Stimulated activated CD4-positive, alpha-beta T cell treated with anti-CD3 and anti-CD28 coated beads, Interleukin-2, amount 100 ng/mL, for 24 hours (primary cell): Measurements from ENCODE around the gene HTRA3.

Experiments
- DNase-seq, 2 donors: peaks; one replicate each; pipeline ENCODE4 v3.0.0-alpha.2; 2020

The HTRA3 gene

GRCh38 chr4:8269535-8270417, at the start of gene HTRA3:
TSS of gene HTRA3 (plus strand) at chr4:8269754. CDS start at chr4:8269969, 215 bp downstream.
- DNase-seq: peak in 1 of 2 donors; percentile 4

- no peak for DNase-seq
Observed at GRCh38 chr4:8220661-8221450, 48.7 kb upstream of the HTRA3 start.

DNA sequence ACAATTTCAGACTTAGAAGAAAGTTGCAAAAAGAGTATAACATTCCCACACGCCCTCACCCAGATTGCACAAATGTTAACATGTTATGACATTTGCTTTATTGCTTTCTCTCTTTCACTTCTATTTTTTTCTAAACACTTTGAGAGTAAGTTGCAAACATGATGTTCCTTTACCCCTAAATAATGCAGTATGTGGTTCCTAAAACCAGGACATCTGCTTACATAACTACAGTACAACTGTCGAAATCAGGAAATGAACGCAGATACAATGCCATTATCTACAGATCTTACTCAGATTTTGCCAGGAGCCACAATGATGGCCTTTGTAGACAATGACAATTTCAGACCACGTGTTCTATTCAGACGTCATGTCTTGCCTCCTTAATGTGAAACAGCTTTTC, 48.1 kb upstream of the HTRA3 start:
- no peak for DNase-seq

DNA sequence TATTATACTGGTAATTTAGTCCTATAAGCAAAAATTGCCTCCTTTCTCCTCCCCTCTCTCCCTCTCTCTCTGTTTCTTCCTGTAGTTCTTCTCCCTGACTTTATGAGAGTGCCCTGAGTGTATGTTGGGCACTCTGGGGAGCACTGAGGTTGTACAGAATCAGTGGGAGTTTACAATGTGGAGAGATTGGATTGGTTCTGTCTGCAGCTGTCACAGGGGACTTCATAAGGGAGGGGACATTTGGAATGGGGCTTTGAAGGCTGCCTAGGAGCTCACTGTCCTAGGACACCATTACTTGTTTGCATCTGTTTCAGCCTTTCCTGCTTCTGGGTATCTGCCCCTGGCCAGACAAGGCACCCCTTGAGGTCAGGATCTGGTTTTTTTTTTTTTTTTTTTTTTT, 47.6 kb upstream of the HTRA3 start:
- DNase-seq: no peak

DNA sequence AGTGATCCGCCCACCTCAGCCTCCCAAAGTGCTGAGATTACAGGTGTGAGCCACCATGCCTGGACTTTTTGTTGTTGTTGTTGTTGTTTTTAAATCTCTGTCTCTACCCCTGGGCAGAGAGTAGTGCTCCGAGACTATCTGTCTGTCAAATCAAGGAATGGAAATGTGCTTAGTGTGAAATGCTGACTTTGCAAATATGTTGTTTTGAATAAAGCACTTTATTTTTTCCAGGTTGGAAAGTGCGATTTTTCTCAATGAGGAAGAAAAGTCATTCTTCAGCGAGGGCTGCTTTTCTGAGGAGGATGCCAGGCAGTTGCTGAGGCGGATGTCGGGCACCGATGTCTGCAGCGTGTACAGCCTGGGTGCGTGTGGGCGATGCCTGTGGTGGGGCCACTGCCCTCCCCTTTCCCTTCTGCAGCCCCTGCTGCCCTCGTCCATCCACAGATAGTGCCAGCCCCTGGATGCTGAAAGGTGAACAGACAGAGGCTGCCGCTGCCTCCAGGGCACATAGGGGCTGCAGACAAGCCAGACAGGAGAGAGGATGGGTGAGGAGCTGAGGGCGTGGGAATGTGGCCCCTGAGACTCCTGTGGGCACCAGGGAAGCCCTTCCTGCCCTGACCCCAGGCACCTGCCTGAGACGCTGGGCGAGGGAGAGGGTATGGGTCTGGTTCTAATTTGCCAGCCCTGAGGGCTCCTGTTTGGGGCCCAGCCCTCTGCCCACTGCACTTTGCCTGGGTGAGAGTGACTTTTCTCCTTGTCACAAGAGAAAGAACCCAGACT, 46.8 kb upstream of the HTRA3 start:
- DNase-seq: no peak

DNA sequence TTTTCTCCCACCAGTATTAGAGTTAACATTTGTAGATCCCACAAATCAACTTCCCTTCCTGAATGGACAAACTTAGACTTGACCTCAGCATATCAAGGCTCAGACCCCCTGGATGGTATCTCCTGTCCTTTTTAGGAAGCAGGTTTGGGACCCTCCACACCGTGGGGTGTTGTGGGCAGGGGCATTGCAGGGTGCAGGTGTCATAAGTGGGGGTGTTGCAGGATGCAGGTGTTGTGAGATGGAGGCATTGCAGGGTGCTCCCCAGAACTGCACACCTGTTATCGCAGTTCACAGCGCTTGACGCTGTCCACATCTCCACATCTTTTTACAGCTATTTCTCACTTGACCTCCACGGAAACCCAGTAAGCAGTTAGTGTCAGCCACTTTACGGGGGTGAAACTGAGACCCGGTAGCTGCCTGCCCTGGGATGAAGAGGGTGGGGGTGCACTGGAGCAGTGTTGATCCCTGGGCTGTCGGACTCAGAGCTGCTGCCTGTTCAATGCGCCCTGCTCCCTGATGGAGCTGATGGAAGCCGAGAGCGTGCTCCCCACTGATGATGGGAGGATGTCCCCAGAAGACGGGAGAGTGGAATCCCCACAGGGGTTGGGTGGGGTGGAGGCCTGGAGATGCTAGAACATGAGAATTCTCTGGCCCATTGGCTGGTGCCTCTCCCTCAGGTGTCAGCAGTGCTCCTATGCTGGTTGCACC, 45.1 kb upstream of the HTRA3 start:
- no peak for DNase-seq

DNA sequence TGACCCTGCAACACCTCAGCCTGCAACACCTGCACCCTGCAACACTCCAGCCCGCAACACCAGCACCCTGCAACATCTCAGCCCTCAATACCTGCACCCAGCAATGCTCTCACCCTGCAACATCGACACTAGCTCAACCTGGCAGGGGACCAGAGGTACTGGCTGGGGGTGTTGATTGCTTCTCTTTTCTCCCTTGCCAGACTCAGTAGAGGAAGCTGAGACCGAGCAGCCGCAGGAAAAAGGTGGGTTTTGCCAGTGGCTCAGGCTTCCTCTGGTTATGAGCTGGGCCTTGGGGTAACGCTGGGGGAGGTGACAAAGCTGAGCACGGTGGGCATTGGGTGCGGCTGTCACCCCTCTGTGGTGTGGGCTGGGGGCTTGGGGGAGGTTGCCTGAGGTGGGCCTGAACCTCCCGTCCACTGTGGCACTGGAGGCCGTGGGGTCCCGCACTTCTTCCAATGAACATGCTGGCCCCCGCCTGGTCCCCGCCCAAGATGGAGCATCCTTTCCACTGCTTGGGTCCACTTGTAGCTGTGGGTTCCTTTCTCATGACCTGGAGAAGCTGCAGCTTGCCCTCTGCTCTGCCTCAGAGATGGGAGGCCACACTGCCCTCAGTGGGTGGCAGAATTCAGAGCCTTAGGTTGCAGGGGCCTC, 44.5 kb upstream of the HTRA3 start:
- DNase-seq: no peak

DNA sequence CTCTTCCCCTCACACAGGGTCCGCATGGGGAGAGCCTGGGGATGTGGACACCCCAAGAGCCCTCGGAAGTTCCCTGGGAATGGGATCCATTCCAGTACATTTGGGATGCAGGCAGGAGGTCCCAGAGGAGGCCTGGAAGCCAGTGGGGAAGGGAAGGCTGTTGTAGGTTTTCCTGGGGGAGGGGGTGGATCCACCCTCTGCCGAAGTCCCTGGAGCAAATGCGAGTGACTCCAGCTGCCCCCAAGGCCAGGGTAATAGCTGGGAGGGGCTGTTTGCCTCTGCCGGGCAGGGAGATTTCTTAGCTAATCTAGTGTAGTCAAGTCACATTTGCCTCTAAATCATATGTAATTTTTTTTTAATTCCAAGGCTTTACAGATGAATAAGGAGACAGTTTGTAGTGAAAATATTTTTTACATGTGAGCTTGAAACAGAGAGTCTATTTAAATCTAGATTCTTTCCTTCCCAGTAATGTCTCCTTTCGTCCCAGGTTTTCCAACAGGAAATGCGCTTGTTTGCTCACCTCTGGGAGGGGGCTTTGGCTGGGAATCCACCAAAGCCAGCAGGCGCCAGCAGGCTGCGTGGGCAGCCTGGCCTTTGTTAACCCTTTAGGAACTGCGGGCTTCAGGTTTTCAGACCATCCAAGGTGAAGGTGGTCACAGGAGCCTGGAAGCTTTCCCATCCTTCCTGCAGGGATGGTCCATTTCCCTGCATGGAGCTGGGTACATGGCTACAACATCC, 43.7 kb upstream of the HTRA3 start:
- no peak for DNase-seq

- no peak for DNase-seq
Observed at GRCh38 chr4:8227201-8227770, 42.3 kb upstream of the HTRA3 start.

GRCh38 chr4:8227771-8228318, 41.7 kb upstream of the HTRA3 start:
- DNase-seq: no peak

DNA sequence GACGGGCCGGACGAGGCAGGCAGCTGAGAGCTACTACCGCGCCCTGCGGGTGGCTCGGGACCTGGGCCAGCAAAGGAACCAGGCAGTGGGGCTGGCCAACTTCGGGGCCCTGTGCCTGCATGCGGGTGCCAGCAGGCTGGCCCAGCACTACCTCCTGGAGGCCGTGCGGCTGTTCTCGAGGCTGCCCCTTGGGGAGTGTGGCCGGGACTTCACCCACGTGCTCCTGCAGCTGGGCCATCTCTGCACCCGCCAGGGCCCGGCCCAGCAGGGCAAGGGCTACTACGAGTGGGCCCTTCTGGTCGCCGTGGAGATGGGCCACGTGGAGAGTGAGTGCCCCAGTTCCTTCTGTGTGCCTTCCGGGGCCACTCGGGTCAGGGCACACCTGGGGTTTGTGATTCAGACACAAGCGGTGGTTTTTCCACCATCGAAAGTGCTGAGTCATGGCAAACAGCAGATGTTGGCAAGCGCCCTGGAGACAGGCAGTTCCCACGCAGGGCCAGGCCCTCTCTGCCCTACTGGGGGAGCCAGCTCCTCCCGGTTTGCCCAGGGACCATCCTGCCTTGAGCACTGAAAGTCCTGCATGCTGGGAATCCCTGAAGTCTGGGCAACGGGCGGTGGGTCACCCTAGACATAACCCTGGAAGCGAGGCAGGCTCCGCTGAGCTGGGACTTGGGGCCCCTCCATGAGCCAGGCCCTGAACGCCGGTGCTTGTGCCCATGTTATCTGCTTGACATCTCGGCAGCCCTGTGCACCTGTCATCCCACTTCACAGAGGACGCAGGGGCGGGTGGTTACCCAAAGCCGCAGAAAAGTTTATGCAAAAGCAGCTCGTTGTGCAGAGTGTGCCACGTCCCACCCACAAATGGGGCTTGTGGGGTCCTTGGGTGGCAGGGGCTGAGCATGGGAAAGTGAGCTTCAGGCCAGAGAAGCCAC, 41.0 kb upstream of the HTRA3 start:
- DNase-seq: peak; percentile 77 to 79

DNA sequence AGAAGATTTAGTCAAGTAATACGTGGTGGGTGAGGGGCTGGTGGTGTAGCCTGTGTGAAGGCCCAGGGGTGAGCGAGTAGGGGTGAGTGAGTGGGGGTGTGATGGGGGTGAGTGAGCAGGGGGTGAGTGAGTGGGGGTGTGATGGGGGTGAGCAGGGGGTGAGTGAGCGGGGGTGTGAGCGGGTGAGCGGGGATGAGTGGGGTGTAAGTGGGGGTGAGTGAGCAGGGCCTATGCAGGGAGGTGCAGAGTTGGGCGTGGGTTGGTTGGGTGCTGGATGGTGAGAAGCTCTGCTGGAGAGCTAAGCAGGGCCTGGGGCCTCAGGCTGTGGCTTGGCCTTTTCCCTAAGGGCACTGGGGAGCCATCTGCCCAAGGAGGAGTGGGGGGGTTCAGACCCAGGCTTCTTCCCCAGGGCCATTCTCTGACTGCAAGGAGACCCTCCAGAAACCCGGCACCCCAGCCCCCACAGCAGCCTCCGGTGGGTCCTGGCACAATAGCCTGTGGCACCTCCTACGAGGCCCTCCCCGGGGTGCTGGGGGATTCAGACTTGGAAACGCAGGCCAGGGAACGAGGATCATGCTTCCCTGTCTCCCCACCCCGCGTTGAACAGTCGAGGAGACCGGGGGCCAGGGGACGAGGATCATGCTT, 40.1 kb upstream of the HTRA3 start:
- peak; percentile 14 to 32 for DNase-seq

- no peak for DNase-seq
Observed at GRCh38 chr4:8230033-8230432, 39.5 kb upstream of the HTRA3 start.

GRCh38 chr4:8230891-8231290, 38.7 kb upstream of the HTRA3 start:
- no peak for DNase-seq

DNA sequence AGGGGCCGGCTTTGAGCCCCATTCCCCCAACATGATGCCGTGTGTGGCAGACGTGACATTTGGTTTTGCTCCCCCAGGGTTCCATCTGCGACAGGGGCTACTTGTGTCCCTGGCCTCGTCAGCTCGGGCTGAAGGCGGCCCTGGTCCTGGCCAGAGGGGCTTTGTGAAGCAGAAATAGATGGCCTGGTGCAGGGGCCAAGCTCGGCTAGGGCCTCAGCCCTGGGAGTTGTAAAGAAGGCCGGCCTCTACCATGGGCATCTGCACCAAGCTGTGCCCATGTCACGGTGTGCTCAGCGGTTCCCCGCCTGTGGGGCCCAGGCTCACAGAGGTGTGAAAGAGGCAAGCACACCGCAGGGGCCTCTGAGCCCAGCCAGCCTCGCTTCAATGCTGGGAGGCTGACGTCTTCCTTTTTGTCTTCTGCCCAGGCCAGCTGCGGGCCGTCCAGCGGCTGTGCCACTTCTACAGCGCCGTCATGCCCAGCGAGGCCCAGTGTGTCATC, 38.0 kb upstream of the HTRA3 start:
- no peak for DNase-seq

DNA sequence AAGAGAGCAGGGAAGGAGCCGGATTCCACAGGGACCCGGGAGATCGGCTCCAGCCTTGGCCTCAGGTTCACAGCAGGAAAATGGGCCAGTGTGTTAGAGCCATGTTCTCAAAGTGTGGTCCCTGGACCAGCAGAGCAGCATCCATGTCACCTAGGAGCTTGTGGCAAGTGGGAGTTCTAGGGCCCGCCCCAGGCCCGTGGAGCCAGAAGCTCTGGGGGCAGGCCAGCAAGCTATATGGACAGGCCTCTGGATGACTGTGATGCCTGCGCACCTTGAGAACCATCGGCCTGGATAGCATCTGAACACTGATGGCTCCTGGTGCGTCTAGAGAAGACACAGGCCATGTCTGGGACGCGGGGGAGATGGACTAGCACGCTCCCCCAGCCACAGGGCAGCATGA, 36.8 kb upstream of the HTRA3 start:
- no peak for DNase-seq

DNA sequence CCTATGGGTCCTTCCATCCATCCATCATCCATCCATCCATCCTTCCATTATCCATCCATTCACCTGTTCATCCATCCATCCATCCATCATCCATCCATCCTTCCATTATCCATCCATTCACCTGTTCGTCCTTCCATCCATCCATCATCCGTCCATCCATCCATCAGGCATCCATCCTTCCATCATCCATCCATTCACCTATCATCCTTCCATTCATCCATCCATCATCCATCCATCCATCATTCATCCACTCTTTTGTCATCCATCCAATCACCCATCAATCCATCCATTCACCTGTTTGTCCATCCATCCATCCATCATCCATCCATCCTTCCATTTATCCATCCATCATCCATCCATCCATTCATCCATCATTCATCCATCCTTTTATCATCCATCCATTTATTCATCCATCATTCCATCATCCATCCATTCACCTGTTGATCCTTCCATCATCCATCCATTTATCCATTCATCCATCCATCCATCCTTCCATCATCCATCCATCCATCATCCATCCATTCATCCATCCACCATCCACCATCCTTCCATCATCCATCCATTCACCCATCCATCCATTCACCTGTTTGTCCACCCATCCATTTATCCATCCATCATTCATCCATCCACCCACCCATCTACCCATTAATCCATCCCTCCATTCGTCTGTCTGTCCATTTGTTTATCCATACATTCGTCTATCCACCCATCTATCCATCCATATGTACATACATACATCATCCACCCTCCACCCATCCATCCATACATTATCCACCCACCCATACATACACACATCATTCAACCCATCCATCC, 35.7 kb upstream of the HTRA3 start:
- DNase-seq: no peak

- DNase-seq: no peak
Observed at GRCh38 chr4:8234715-8235114, 34.8 kb upstream of the HTRA3 start.
